Nephron progenitor cell (in vitro differentiated cells): ENCODE results near the gene ORC5.
A peak's percentile ranks its signal among the peaks of the same experiment; 100 is the strongest.

ENCODE experiments used
- DNase-seq: peaks from one replicate; pipeline ENCODE4 v3.0.0; 2021
- H3K27ac Mint-ChIP-seq: 2 replicates; pipeline ENCODE4 v1.8.0; 2021; ENCODE audit warnings: mild to moderate bottlenecking, moderate library complexity, mixed read lengths
- H3K27me3 Mint-ChIP-seq: 2 replicates; pipeline ENCODE4 v1.8.0; 2021; ENCODE audit warnings: mild to moderate bottlenecking, low read depth, mixed read lengths; ENCODE audit not compliant: poor library complexity
- H3K36me3 Mint-ChIP-seq: 2 replicates; pipeline ENCODE4 v1.8.0; 2021; ENCODE audit warnings: low read depth, mixed read lengths
- H3K4me1 Mint-ChIP-seq: 2 replicates; pipeline ENCODE4 v1.8.0; 2021; ENCODE audit warnings: mixed read lengths
- H3K4me3 Mint-ChIP-seq: 2 replicates; pipeline ENCODE4 v1.8.0; 2021; ENCODE audit warnings: mild to moderate bottlenecking, moderate library complexity, mixed read lengths
- H3K9me3 Mint-ChIP-seq: 2 replicates; pipeline ENCODE4 v1.8.0; 2021; ENCODE audit warnings: mild to moderate bottlenecking, moderate library complexity, mixed read lengths
- CTCF ChIP-seq: fragments of 200-600 bp; sonication (generic); IDR thresholded peaks from 2 replicates; pipeline ENCODE4 v1.5.0; 2021; ENCODE audit warnings: antibody characterized with exemption

Gene ORC5

GRCh38 chr7:104161244-104161643 lies 46.6 kb downstream of the ORC5 start:
- H3K4me3 Mint-ChIP-seq = no peak overlapping the region
- H3K27ac Mint-ChIP-seq = no peak overlapping the region
- H3K27me3 Mint-ChIP-seq = no peaks in the 10 kb centered on the region
- no peak for TF ChIP-seq CTCF
- H3K9me3 Mint-ChIP-seq = no peaks in the 10 kb centered on the region
- no peaks in the 10 kb centered on the region for H3K4me1 Mint-ChIP-seq
- no peak for DNase-seq
- peaks cover 49% of the 10 kb centered on the region for H3K36me3 Mint-ChIP-seq

- Mint-ChIP-seq H3K9me3 (no peaks in the 10 kb centered on the region), H3K27ac (no peak overlapping the region), H3K4me3 (no peak overlapping the region), H3K36me3 (peaks cover 40% of the 10 kb centered on the region), H3K4me1 (no peaks in the 10 kb centered on the region), H3K27me3 (no peaks in the 10 kb centered on the region)
- peak; percentile 15 for TF ChIP-seq CTCF
- DNase-seq = no peak
Observed at GRCh38 chr7:104160375-104160774, 47.4 kb downstream of the ORC5 start.

GRCh38 chr7:104156842-104157277 lies 51.0 kb downstream of the ORC5 start:
- peak; percentile 67 for TF ChIP-seq CTCF
- Mint-ChIP-seq H3K9me3 (no peaks in the 10 kb centered on the region), H3K27me3 (no peaks in the 10 kb centered on the region), H3K4me3 (no peak overlapping the region), H3K4me1 (no peaks in the 10 kb centered on the region), H3K36me3 (peaks cover 20% of the 10 kb centered on the region), H3K27ac (no peak overlapping the region)
- no peak for DNase-seq

- no peak overlapping the region for H3K27ac Mint-ChIP-seq
- H3K9me3 Mint-ChIP-seq = no peaks in the 10 kb centered on the region
- DNase-seq = no peak
- TF ChIP-seq CTCF = no peak
- no peaks in the 10 kb centered on the region for H3K27me3 Mint-ChIP-seq
- H3K36me3 Mint-ChIP-seq = peaks cover 4% of the 10 kb centered on the region
- H3K4me1 Mint-ChIP-seq = no peaks in the 10 kb centered on the region
- H3K4me3 Mint-ChIP-seq = no peak overlapping the region
Observed at GRCh38 chr7:104153287-104153686, 54.5 kb downstream of the ORC5 start.

- Mint-ChIP-seq H3K9me3 (no peaks in the 10 kb centered on the region), H3K27ac (no peak overlapping the region), H3K27me3 (no peaks in the 10 kb centered on the region), H3K36me3 (no peaks in the 10 kb centered on the region), H3K4me1 (no peaks in the 10 kb centered on the region), H3K4me3 (no peak overlapping the region)
- no peak for DNase-seq
- no peak for TF ChIP-seq CTCF
Observed at GRCh38 chr7:104152468-104152867, 55.3 kb downstream of the ORC5 start.

- no peaks in the 10 kb centered on the region for H3K27me3 Mint-ChIP-seq
- H3K4me1 Mint-ChIP-seq = no peaks in the 10 kb centered on the region
- H3K9me3 Mint-ChIP-seq = peaks cover 4% of the 10 kb centered on the region
- peaks cover 14% of the 10 kb centered on the region for H3K36me3 Mint-ChIP-seq
- no peak overlapping the region for H3K4me3 Mint-ChIP-seq
- no peak for DNase-seq
- H3K27ac Mint-ChIP-seq = no peak overlapping the region
- TF ChIP-seq CTCF = no peak
Observed at GRCh38 chr7:104150470-104150869, 57.3 kb downstream of the ORC5 start.
